Measurements from ENCODE around the gene SSU72.

DNA sequence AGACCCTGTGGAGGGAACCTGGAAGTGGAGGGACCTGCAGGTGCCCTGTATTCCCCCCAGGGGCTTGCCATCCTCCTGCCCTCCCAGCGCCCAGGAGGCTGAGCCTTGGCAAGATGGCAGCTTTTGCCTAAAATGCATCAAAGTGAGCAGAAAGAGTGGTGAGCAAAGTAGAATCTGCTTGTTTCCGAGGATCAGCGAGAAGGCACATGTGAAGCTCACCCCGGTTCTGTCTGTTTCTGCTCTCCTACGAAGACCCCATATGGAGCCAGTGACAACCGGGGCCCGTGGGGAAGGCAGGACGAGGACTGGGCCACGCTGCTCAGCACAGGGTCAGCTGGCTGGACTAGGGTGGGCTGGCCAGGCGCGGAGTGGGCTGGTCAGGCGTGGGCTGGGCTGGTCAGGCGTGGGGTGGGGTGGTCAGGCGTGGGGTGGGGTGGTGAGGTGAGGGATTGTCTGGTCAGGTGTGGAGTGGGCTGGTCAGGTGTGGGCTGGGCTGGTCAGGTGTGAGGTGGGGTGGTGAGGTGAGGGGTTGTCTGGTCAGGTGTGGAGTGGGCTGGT lies 30.4 kb upstream of the SSU72 start:
- TF ChIP-seq, protein P1, sequence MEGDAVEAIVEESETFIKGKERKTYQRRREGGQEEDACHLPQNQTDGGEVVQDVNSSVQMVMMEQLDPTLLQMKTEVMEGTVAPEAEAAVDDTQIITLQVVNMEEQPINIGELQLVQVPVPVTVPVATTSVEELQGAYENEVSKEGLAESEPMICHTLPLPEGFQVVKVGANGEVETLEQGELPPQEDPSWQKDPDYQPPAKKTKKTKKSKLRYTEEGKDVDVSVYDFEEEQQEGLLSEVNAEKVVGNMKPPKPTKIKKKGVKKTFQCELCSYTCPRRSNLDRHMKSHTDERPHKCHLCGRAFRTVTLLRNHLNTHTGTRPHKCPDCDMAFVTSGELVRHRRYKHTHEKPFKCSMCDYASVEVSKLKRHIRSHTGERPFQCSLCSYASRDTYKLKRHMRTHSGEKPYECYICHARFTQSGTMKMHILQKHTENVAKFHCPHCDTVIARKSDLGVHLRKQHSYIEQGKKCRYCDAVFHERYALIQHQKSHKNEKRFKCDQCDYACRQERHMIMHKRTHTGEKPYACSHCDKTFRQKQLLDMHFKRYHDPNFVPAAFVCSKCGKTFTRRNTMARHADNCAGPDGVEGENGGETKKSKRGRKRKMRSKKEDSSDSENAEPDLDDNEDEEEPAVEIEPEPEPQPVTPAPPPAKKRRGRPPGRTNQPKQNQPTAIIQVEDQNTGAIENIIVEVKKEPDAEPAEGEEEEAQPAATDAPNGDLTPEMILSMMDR (IDR thresholded peaks at IDR 0.05), result no peak
- TF ChIP-seq POLR2A (IDR thresholded peaks at IDR 0.05), result no peak
